HG02759 (cell line): ENCODE data around the gene ASB5.
"Not testable (repeated sequence)": the region's sequence is repeated elsewhere in the genome, so short reads cannot be mapped to it uniquely, and the experiment has no call there.

Source experiments
- ATAC-seq: cut with Tn5 transposase; IDR thresholded peaks from one replicate; pipeline ENCODE4 v1.9.1; 2021; ENCODE audit warnings: mild to moderate bottlenecking, moderate library complexity; ENCODE audit not compliant: unreplicated experiment

Gene ASB5, protein sequence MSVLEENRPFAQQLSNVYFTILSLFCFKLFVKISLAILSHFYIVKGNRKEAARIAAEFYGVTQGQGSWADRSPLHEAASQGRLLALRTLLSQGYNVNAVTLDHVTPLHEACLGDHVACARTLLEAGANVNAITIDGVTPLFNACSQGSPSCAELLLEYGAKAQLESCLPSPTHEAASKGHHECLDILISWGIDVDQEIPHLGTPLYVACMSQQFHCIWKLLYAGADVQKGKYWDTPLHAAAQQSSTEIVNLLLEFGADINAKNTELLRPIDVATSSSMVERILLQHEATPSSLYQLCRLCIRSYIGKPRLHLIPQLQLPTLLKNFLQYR

DNA sequence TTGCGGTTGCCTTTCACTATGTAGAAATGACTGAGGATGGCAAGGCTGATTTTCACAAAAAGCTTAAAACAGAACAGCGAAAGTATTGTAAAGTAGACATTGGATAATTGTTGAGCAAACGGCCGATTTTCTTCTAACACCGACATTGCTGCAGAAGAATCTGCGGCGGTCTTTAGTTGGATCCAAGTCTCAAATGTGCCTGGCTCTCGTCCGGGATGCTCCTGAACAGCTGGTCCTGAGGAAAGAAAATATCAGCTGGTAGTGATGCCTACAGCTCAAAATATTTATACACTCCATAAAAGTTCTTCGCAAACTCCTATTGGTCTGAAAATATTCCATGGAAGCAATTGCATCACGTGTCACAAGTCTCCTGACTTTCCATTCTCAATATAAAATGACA lies at the start of gene ASB5:
Gene ASB5, minus strand, starts transcription at position 260 of the 400 bp plus-strand sequence. Its CDS starts 114 bp downstream, at position 146.
- no peak for ATAC-seq

DNA sequence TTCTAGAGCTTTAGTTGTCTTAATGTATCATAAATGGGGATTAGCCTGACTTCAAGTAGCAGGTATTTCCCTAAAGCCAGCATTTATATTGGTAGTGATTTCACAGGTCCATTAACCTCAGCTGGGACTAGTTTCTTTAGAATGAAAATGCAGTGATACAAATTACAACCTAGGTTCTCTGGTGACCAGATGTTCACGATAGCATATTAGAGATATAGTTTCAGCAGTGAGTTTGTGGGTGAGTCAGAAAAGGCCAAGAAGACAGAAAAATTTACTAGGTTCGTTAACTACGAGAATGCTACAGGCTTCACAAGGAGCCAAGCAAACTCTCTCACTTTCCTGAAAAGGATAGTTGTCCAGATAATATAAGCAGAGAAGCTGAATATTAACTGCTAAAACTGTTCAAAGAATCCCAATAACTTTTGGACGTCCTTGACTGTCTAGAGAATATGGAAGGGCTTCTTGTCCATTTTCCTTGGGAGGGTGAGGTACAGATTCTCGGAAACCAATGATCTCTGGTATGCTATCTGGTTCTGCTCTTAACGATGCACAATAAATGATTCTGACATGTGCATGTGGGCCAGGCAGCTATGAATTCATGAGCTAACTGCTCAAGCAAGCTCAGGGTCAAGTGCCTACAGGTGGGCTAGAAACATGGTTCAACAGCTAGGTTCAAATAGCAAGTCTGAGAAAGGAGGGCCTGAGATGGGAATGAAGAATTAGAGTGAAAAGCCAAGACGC lies 44.7 kb upstream of the ASB5 start:
- ATAC-seq, result no peak

- ATAC-seq, result no peak
These were observed 40.8 kb upstream of the ASB5 start for GRCh38 chr4:176309772-176310171.

DNA sequence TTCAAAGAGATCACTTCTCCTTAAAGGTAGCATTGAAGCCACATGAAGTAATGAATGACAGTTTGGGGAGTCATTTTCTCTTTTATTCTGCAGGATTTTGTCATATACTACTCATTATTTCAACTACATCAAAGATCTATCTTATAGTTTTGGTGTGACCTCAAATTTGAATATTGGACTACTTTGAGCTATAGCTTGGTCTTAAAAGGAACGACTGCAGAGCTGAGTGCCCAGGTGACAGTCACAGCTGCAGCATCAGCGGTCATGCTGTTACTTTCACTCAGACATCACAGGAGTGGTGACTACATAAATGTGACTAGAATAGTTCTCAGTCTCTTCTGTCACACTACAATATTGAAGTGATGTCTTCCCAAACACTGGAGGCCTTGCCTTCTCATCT lies 40.0 kb upstream of the ASB5 start:
- peak; percentile 97 for ATAC-seq

GRCh38 chr4:176308441-176308840 lies 39.4 kb upstream of the ASB5 start:
- peak; percentile 35 for ATAC-seq

GRCh38 chr4:176307666-176307930 lies 38.6 kb upstream of the ASB5 start:
- no peak for ATAC-seq

DNA sequence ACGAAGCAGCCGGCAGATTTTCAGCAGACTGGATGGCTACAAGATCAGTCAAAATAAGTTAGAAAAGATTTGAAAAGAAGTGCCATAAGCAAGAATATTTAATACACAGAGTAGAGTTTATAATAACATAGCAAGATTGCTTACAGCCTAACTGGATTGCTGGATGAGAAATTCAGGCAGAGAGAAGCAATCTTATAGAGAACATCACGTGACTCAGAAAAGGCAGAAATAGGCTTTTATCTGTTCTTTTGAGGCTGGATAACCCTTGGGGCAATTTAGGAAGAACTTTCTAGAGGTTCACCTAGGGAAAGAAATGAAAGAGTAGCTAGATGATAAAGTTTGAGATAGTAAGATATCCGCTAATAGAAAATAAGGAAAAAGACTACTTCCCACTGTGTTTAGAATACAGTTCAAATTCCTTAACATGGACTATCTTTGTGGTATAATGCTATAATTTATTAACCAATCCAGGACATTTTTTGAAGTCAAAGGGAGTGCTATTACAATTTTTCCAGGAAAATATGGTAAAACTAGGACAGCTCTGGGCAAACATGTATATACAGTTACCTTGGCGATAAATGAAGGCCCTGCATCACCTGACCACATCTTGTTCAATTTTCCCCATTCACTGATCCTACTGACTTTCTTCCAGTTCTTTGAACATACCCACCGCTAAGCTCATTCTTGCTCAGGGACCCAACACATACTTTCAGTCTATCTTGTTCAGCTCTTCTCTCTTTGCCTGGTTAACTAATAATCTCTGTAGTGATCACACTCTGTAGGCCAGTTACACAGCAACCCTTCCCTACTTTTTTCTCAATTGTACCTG lies 38.0 kb upstream of the ASB5 start:
- no peak for ATAC-seq

GRCh38 chr4:176303938-176304337 lies 34.9 kb upstream of the ASB5 start:
- ATAC-seq, result no peak

- no peak for ATAC-seq
These were observed 33.6 kb upstream of the ASB5 start for GRCh38 chr4:176302283-176303275.

DNA sequence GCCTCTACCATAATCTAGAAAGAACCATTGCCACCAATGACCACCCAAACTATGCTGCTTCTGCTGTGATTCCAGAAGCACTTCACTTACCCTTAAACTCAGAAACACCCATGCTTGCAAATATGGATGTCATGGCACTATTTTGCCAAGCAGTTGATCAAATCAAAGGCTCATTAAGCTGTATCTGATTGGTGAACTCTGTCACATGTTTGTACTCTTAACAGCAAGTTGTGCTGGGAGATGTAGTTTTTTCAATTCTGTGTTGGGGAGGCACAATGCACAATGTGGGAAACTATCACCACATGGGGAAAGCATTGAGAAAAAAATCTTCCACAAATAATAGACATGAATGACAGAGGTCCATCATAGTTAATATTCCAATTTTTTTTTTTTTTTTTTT lies 31.5 kb upstream of the ASB5 start:
- no peak for ATAC-seq

DNA sequence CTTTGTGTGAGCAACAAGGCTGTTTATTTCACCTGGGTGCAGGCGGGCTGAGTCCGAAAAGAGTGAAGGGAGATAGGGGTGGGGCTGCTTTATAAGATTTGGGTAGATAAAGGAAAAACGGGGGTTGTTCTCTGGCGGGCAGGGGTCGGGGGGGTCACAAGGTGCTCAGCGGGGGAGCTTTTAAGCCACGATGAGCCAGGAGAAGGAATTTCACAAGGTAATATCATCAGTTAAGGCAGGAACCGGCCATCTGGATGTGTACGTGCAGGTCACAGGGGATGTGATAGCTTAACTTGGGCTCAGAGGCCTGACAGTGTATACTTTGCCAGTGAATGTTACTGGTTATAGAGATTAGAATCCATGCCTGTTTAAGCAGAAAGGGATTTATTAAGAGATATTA lies 31.0 kb upstream of the ASB5 start:
- no peak for ATAC-seq

DNA sequence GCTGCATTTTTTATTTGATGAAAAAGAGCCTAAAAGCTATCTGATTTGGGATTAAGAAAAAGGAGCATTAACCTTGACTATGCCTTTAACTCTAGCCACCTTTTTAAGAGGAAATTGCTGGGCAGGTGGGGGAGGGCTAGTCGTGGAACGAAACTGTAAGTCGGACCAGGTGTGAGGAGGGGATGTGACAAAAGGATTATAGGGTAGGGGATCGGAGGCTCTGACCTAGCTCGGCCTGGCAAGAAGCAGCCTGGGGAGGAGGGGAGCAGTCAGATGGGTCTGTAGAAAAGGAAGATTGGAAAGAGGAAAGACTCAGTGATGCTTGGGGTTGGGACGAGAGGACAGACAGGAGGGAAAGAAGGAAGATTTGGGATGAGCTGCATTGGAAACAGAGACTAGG lies 29.6 kb upstream of the ASB5 start:
- no peak for ATAC-seq

DNA sequence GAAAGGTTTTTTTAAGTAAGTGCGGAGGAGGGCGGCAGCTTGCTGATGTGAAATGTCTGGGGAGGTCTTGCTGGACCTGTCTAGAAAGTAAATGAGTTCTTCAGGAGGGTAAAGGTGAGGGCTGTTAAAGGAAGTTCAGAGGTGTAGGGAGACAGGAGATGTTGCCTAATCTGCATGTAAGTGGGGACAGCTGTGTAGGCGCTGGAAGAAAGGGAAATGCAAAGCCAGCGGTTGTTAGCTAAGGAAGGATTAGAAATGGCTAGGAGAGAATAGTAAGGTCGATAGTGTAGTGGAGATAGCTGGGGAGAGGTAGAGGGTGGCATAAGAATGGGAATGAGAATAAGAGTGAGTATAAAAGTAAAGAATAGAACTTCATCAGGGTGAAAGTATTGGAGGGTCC lies 26.9 kb upstream of the ASB5 start:
- ATAC-seq, result not testable (repeated sequence)

DNA sequence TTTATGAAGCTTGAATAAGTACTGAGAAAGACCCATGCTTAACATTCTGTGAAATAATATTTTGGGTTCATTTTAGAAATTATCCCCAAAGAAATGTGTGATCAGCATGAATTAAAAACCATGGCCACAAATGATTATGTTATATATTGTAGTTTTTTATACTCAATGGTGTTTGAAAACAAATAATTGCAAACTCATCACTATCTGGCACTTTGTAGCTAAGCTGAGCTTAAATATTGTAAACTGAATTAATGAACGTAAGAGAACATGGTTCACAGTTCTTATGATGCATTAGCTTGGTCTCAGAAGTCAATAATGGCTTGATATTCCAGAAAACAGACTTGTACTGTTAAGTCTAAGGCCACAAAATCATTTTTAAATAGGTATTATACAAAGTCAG lies 24.6 kb upstream of the ASB5 start:
- no peak for ATAC-seq

DNA sequence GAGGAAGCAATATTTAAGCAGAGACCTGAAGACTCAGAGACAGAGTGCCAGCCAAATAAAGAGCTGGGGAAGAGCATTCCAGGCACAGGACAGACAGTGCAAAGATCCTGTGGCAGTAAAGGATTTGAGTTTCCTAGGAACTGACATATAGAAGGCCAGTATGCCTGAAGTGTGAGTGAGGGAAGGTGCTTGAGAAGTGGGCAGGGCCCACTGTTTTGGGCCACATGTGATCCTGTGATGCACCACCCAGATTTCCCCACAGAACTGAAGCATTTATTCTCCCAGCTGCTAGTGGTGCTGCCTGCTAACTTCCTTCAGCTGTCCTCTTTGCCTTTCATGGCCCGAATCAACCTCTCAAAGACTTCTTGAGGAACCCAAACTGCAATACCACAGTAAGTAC lies 23.9 kb upstream of the ASB5 start:
- no peak for ATAC-seq

- ATAC-seq, result no peak
These were observed 22.7 kb upstream of the ASB5 start for GRCh38 chr4:176291748-176292147.

- no peak for ATAC-seq
These were observed 21.5 kb upstream of the ASB5 start for GRCh38 chr4:176290520-176290919.

GRCh38 chr4:176289561-176289960 lies 20.5 kb upstream of the ASB5 start:
- ATAC-seq, result no peak

DNA sequence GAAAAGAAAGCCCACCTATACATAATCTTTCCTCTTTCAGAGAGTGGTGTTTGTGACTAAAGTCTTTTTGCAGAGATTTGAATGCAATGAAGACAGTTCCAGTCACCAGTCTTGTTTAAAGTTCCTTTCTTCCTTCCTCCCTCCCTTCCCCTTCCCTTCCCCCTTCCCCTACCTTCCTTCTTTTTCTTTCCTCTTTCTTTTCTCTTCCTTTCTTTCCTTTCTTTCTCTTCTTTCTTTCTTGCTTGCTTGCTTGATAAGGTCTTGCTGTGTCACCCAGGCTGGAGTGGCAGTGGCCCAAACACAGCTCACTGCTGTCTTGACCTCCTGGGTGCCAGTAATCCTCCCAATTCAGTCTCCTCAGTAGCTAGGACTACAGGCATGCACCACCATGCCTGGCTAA lies 19.0 kb upstream of the ASB5 start:
- ATAC-seq, result no peak

DNA sequence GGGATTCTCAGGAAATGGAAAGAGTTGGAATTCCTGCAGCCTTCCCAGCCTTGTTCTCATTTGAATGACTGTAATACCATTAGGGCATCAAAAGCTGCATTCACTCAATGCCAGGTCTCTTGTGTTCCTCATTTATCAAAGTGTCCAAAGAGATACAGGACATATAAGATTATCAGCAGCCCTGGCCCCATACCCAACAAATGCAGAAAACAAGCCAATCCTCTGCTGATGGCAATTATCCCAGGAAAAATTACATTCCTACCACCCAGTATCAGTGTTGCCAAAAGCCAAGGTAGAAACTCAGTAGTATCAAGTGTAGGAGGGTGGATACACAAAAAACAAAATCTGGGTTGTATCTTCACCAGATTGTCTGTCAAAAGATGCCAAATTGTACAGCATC lies 18.5 kb upstream of the ASB5 start:
- ATAC-seq, result no peak

- no peak for ATAC-seq
These were observed 17.7 kb upstream of the ASB5 start for GRCh38 chr4:176286728-176287127.
